ENCODE measurements around the gene MNT. TPM values are rescaled to one million over a fixed set of nuclear protein-coding genes. Genes with fewer than 3 reads are reported as not detected.
A peak's percentile ranks its signal among the peaks of the same experiment; 100 is the strongest.

The MNT gene
- total RNA-seq, 2 donors from 2014 or later, result 23.8 to 24.3 TPM

DNA sequence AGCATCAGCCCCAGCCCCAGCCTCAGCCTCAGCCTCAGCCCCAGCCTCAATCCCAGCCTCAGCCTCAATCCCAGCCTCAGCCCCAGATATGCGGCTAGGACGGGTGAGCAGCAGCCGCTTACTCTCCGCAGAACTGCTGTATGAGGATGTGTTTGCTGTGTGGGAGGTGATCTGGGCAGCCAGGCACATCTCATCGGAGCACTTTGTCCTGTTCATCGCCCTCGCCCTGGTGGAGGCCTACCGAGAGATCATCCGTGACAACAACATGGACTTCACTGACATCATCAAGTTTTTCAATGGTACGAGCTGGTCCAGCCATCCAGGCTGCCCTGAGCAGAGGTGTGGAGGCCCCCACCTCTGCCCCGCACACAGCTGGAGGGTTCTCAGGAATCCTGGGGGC, 22.0 kb downstream of the MNT start:
- peaks cover 3% of the 10 kb centered on the region for H3K4me1 Mint-ChIP-seq (ENCODE audit: low read depth)
- no peak overlapping the region for H3K27ac Mint-ChIP-seq
- no peak overlapping the region for H3K4me3 Mint-ChIP-seq
- DNase-seq (no peak), ATAC-seq (replicated peaks in 1 of 2) (no peak)
- no peaks in the 10 kb centered on the region for H3K27me3 Mint-ChIP-seq (ENCODE audit: low read depth)
- H3K9me3 Mint-ChIP-seq, result no peaks in the 10 kb centered on the region
- H3K36me3 Mint-ChIP-seq (ENCODE audit: insufficient read depth in 2 of 2), result peaks cover 0 to 4% of the 10 kb centered on the region in 2 donors

DNA sequence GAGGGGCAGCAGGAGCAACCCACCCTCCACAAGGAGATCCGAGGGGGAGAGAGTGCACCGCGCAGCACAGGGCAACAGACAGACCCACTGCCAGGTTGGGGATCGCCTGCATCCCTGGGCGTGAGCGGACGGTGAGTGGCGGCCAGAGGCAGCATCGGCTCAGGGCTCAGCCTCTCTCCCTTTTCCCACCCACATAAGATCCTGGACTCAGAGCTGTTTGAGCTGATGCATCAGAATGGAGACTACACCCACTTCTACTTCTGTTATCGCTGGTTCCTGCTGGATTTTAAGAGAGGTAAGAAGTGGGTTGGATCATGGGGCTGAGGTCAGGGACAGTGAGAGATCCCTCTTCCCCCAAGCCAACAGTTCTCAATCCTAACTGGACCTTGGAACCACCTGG, 23.2 kb downstream of the MNT start:
- peaks cover 0 to 4% of the 10 kb centered on the region in 2 donors for H3K36me3 Mint-ChIP-seq (ENCODE audit: insufficient read depth in 2 of 2)
- DNase-seq (no peak), ATAC-seq (replicated peaks in 1 of 2) (no peak)
- H3K4me3 Mint-ChIP-seq, result no peak overlapping the region
- H3K4me1 Mint-ChIP-seq (ENCODE audit: low read depth), result peaks cover under 1% of the 10 kb centered on the region
- H3K27ac Mint-ChIP-seq, result no peak overlapping the region
- H3K27me3 Mint-ChIP-seq (ENCODE audit: low read depth), result no peaks in the 10 kb centered on the region
- no peaks in the 10 kb centered on the region for H3K9me3 Mint-ChIP-seq

DNA sequence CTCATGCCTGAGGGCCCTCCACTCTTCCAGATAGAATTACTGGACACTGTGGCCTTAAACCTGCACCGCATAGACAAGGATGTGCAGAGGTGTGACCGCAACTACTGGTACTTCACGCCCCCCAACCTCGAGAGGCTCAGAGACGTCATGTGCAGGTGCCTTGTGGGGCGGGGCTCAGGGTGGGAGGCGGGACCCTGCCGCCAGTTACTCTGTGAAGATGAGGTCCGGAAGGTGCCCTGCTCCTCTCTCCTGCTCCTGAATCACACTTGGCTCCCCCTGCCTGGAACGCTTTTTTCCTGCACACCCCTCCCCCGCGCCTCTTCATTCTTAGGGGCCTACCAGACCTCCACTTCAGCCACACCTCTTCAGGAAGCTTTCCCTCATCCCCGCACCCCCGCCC, 24.8 kb downstream of the MNT start:
- Mint-ChIP-seq H3K4me3 (no peak overlapping the region), H3K27ac (no peak overlapping the region), H3K4me1 (ENCODE audit: low read depth) (no peaks in the 10 kb centered on the region), H3K27me3 (ENCODE audit: low read depth) (no peaks in the 10 kb centered on the region), H3K36me3 (ENCODE audit: insufficient read depth in 2 of 2) (peaks cover 0 to 4% of the 10 kb centered on the region in 2 donors), H3K9me3 (no peaks in the 10 kb centered on the region)
- ATAC-seq (replicated peaks in 1 of 2) (no peak), DNase-seq (no peak)

DNA sequence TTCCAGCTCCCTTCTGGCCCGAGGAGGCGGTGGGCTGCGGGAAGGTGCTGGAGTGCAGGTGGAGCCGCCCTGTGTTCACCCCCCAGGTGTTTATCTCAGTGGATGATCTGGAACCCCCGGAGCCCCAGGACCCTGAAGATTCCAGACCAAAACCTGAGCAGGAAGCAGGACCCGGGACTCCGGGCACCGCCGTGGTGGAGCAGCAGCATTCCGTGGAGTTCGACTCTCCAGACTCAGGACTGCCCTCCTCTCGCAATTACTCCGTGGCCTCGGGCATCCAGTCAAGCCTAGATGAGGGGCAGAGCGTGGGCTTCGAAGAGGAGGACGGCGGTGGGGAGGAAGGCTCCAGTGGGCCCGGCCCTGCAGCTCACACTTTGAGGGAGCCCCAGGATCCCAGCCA, 25.5 kb downstream of the MNT start:
- Mint-ChIP-seq H3K4me3 (no peak overlapping the region), H3K36me3 (ENCODE audit: insufficient read depth in 2 of 2) (peaks cover 0 to 3% of the 10 kb centered on the region in 2 donors), H3K27ac (no peak overlapping the region), H3K27me3 (ENCODE audit: low read depth) (no peaks in the 10 kb centered on the region), H3K4me1 (ENCODE audit: low read depth) (no peaks in the 10 kb centered on the region), H3K9me3 (no peaks in the 10 kb centered on the region)
- DNase-seq (no peak), ATAC-seq (replicated peaks in 1 of 2) (no peak)

DNA sequence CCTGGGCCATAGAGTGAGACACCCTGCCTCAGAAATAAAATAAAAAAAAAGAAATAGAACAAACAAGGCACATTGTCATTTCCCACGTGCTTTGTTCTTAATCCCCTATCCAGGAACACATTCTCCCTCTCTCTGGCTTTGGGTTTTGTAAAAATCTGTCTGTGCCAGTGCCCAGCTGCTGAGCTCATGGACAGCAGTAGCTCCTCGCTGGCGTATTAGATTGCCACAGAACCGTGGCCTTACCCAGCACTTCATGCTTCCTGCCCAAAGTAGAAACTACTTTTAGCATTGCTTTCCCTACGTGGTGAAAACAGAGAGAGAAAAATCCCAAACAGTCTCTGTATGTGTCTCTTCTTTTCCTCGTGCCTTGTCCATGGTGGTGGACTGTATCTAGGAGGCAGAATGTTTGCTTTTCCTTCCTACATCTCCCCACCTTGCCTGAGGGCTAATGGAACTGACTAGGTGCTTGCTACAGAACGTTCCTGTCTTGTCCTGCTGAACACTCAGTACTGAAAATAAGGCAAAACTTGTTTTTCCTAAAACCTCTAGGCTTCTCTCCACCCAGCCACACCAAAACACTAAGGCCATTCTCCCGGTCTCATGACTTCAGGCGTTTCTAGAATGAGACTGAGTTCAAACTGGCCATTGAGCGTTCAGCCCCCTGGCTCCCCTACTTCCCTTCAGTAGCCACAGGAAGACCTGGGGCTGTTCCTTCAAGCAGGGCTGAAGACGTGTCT, 26.1 kb downstream of the MNT start:
- Mint-ChIP-seq H3K27me3 (ENCODE audit: low read depth) (no peaks in the 10 kb centered on the region), H3K9me3 (no peaks in the 10 kb centered on the region), H3K27ac (peak overlapping the region; percentile 39), H3K36me3 (ENCODE audit: insufficient read depth in 2 of 2) (peaks cover 0 to 3% of the 10 kb centered on the region in 2 donors), H3K4me3 (no peak overlapping the region), H3K4me1 (ENCODE audit: low read depth) (no peaks in the 10 kb centered on the region)
- no peak for ATAC-seq (replicated peaks in 1 of 2)
- DNase-seq, result no peak

- ATAC-seq (replicated peaks in 1 of 2), result no peak
- Mint-ChIP-seq H3K36me3 (ENCODE audit: insufficient read depth in 2 of 2) (peaks cover 0 to 3% of the 10 kb centered on the region in 2 donors), H3K9me3 (no peaks in the 10 kb centered on the region), H3K27me3 (ENCODE audit: low read depth) (no peaks in the 10 kb centered on the region), H3K27ac (no peak overlapping the region), H3K4me1 (ENCODE audit: low read depth) (no peaks in the 10 kb centered on the region), H3K4me3 (no peak overlapping the region)
- DNase-seq, result no peak
Observed at GRCh38 chr17:2373179-2373578, 27.7 kb downstream of the MNT start.

GRCh38 chr17:2372681-2373080, 28.2 kb downstream of the MNT start:
- peaks cover 0 to 2% of the 10 kb centered on the region in 2 donors for H3K36me3 Mint-ChIP-seq (ENCODE audit: insufficient read depth in 2 of 2)
- DNase-seq (no peak), ATAC-seq (replicated peaks in 1 of 2) (no peak)
- H3K4me3 Mint-ChIP-seq, result no peak overlapping the region
- H3K27me3 Mint-ChIP-seq (ENCODE audit: low read depth), result no peaks in the 10 kb centered on the region
- no peaks in the 10 kb centered on the region for H3K9me3 Mint-ChIP-seq
- H3K4me1 Mint-ChIP-seq (ENCODE audit: low read depth), result no peaks in the 10 kb centered on the region
- no peak overlapping the region for H3K27ac Mint-ChIP-seq

DNA sequence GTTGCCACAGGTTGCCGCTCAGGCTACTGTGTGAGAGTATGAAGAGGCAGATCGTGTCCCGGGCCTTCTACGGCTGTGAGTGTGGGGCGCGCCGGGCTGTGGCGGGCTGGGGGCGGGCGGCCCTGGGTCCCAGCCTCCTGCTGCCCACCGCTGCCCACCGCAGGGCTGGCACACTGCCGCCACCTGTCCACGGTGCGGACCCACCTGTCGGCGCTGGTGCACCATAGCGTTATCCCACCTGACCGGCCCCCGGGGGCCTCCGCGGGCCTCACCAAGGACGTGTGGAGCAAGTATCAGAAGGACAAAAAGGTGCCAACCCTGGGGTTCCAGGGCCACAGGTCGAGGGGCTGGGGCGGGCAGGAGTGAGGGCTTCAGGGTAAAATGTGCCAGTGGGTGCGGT, 28.7 kb downstream of the MNT start:
- no peaks in the 10 kb centered on the region for H3K9me3 Mint-ChIP-seq
- no peaks in the 10 kb centered on the region for H3K4me1 Mint-ChIP-seq (ENCODE audit: low read depth)
- no peaks in the 10 kb centered on the region for H3K27me3 Mint-ChIP-seq (ENCODE audit: low read depth)
- no peaks in the 10 kb centered on the region for H3K36me3 Mint-ChIP-seq (ENCODE audit: insufficient read depth in 2 of 2)
- no peak overlapping the region for H3K4me3 Mint-ChIP-seq
- ATAC-seq (replicated peaks in 1 of 2) (no peak), DNase-seq (no peak)
- no peak overlapping the region for H3K27ac Mint-ChIP-seq

DNA sequence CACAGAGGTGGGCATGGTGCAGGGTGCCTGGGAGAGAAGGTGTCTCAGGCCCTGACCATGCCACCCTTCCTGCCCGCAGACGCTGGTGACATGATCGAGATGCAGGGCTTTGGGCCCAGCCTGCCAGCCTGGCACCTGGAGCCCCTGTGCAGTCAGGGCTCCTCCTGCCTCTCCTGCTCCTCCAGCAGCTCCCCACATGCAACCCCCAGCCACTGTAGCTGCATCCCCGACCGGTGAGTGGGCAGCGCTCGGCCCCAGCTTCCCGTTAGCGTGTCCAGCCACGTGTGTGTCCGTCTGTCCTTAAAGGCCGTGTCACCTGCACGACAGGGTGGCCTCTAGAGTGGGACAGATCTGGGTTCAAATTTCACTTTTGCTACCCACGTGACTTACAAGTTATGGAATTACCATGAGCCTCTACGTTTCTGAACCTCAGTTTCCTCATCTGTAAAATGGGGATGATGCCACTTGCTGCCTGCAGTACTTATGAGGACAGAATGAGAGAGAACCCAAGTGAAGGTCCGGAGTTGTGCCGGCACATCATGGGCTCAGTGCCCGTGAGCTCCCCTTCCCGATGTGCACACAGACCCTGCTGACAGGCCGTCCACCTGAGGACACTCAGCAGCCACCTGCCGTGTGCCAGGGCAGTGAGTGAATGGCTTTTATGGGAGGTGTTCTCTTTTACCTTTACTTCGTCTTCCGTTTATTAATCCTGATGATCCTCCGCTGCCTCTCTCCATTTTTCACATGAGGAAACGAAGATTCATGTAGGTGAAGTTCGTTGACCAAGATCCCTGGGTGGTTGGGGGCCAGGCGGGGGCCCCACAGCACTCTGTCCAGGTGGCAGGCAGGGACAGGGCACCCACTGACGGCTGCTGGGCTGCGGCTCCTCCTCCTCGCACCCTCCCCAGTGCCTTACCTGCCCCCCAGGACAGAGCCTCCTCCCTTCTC, 29.4 kb downstream of the MNT start:
- Mint-ChIP-seq H3K27me3 (ENCODE audit: low read depth) (no peaks in the 10 kb centered on the region), H3K4me3 (no peak overlapping the region), H3K27ac (no peak overlapping the region), H3K36me3 (ENCODE audit: insufficient read depth in 2 of 2) (no peaks in the 10 kb centered on the region), H3K4me1 (ENCODE audit: low read depth) (no peaks in the 10 kb centered on the region), H3K9me3 (no peaks in the 10 kb centered on the region)
- DNase-seq, result no peak
- ATAC-seq (replicated peaks in 1 of 2), result no peak

- Mint-ChIP-seq H3K4me3 (no peak overlapping the region), H3K27ac (no peak overlapping the region), H3K4me1 (ENCODE audit: low read depth) (no peaks in the 10 kb centered on the region), H3K9me3 (no peaks in the 10 kb centered on the region), H3K36me3 (ENCODE audit: insufficient read depth in 2 of 2) (no peaks in the 10 kb centered on the region), H3K27me3 (ENCODE audit: low read depth) (no peaks in the 10 kb centered on the region)
- ATAC-seq (replicated peaks in 1 of 2), result no peak
- no peak for DNase-seq
Observed at GRCh38 chr17:2370211-2370589, 30.7 kb downstream of the MNT start.

DNA sequence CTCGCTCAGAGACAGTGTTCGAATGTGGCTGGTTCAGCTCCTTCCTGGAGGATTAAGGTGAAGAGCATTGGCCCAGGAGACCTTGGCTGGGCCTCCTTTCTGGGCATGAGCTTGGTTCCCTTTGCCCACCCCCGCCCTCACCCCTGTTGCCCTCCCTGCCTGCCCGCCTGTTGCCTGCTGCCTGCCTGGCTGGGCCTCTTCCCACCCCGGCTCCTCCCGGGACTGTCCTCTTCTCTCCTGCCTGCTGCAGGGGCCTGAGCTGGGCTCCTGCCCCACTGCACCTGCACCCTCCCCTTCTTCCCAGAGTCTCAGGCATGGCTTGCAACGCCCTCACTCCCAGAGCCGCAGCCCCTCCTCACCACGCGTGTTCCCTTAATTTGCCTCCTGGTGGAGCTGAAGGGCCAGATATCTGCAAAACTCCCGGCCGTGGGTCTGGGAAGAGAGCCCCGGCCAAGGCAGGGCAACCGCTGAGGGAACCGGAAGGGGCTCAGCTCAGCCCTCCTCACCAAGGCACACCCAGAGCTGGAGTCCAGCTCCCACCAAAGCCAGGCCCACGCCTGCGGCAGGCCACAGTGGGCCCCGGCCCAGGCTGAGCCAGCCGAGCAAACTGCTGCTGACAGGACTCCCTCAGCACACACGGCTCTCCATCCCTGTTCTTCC, 31.2 kb downstream of the MNT start:
- H3K4me3 Mint-ChIP-seq, result no peak overlapping the region
- H3K4me1 Mint-ChIP-seq (ENCODE audit: low read depth), result no peaks in the 10 kb centered on the region
- no peak overlapping the region for H3K27ac Mint-ChIP-seq
- DNase-seq (no peak), ATAC-seq (replicated peaks in 1 of 2) (no peak)
- H3K27me3 Mint-ChIP-seq (ENCODE audit: low read depth), result no peaks in the 10 kb centered on the region
- no peaks in the 10 kb centered on the region for H3K36me3 Mint-ChIP-seq (ENCODE audit: insufficient read depth in 2 of 2)
- no peaks in the 10 kb centered on the region for H3K9me3 Mint-ChIP-seq

GRCh38 chr17:2369039-2369438, 31.8 kb downstream of the MNT start:
- no peak overlapping the region for H3K27ac Mint-ChIP-seq

GRCh38 chr17:2368359-2368758, 32.5 kb downstream of the MNT start:
- ATAC-seq (replicated peaks in 1 of 2) (no peak), DNase-seq (no peak)
- Mint-ChIP-seq H3K27ac (no peak overlapping the region), H3K9me3 (no peaks in the 10 kb centered on the region), H3K27me3 (ENCODE audit: low read depth) (no peaks in the 10 kb centered on the region), H3K4me3 (no peak overlapping the region), H3K36me3 (ENCODE audit: insufficient read depth in 2 of 2) (no peaks in the 10 kb centered on the region), H3K4me1 (ENCODE audit: low read depth) (no peaks in the 10 kb centered on the region)

More at GRCh38 chr17:2369039-2369438, 31.8 kb downstream of the MNT start:
- DNase-seq (no peak), ATAC-seq (replicated peaks in 1 of 2) (no peak)
- Mint-ChIP-seq H3K36me3 (ENCODE audit: insufficient read depth in 2 of 2) (no peaks in the 10 kb centered on the region), H3K9me3 (no peaks in the 10 kb centered on the region), H3K4me1 (ENCODE audit: low read depth) (no peaks in the 10 kb centered on the region), H3K4me3 (no peak overlapping the region), H3K27me3 (ENCODE audit: low read depth) (no peaks in the 10 kb centered on the region)
